ENCODE data around the gene VOPP1. TPM values are rescaled to one million over a fixed set of nuclear protein-coding genes. Genes with fewer than 3 reads are reported as not detected.

The VOPP1 gene
- total and polyA plus RNA-seq, 2 donors (not counting 3 experiments of a cell fraction or from before 2014, with no cell fraction given): 85.6 to 154 TPM

GRCh38 chr7:55439627-55440026, 132.7 kb downstream of the VOPP1 start:
- Histone ChIP-seq H2AFZ (ENCODE audit: low read depth, low read length) (no peak overlapping the region), H3K36me3 (ENCODE audit: control insufficient read depth in 2 of 2, extremely low read depth in 1 of 2, insufficient read depth in 2 of 2, low read length in 2 of 2) (no peaks in the 10 kb centered on the region), H3K79me2 (ENCODE audit: control insufficient read depth, insufficient read depth, low read length) (no peaks in the 10 kb centered on the region), H3K4me3 (replicated peaks in 1 of 3; ENCODE audit: insufficient read depth in 1 of 3, low read depth in 1 of 3, low read length in 3 of 3) (no peak overlapping the region), H3K27me3 (ENCODE audit: control insufficient read depth in 2 of 2, insufficient read depth in 2 of 2, low read length in 2 of 2) (no peaks in the 10 kb centered on the region), H4K20me1 (replicated peaks; ENCODE audit: control insufficient read depth, extremely low read depth, insufficient read depth, low read length) (no peaks in the 10 kb centered on the region), H3K9me3 (replicated peaks; ENCODE audit: control insufficient read depth, insufficient read depth, low read length) (no peaks in the 10 kb centered on the region), H3K4me1 (ENCODE audit: control insufficient read depth, extremely low read depth, insufficient read depth, low read length) (peaks cover 7% of the 10 kb centered on the region), H3K9me1 (replicated peaks; ENCODE audit: control insufficient read depth, extremely low read depth, insufficient read depth, low read length) (no peaks in the 10 kb centered on the region), H3K9ac (replicated peaks; ENCODE audit: extremely low read depth, insufficient read depth, low read length) (no peak overlapping the region), H3K27ac (ENCODE audit: insufficient read depth, low read depth, low read length) (no peak overlapping the region), H3K4me2 (ENCODE audit: insufficient read depth, low read length) (no peak overlapping the region)
- dilution Hi-C loops (cut with MboI; ENCODE audit: extremely low pct_ligation_motif_present, low sequenced_read_pairs) (no loop called here), intact Hi-C loops (cut with micrococcal nuclease) (no loop called here)
- FAIRE-seq: no peak
- no TSS peak for BruUV-seq (replicated peaks)
- CTCF ChIA-PET: interaction anchor here (0.6 kb wide), 1 partner anchor 24 kb away, joined by 5 read pairs; no protein-coding TSS in a partner anchor
- TF ChIP-seq FOS (IDR thresholded peaks at IDR 0.05; ENCODE audit: borderline replicate concordance, insufficient read depth, low read length): no peak
- no peak for TF ChIP-seq CTCF (IDR thresholded peaks at IDR 0.05; ENCODE audit: extremely low read depth in 1 of 2, insufficient read depth in 1 of 2, low read depth in 1 of 2, low read length in 2 of 2)
- TF ChIP-seq POLR2AphosphoS5 (IDR thresholded peaks at IDR 0.05; ENCODE audit: insufficient read depth, low read depth, low read length): no peak
- TF ChIP-seq MYC (IDR thresholded peaks at IDR 0.05; ENCODE audit: low read depth, low read length): no peak
- TF ChIP-seq GATA2 (IDR thresholded peaks at IDR 0.05; ENCODE audit: insufficient read depth, insufficient read length, low read depth, low read length): no peak
- TF ChIP-seq MAX (IDR thresholded peaks at IDR 0.05; ENCODE audit: insufficient read depth, insufficient read length): no peak
- TF ChIP-seq POLR2A (IDR thresholded peaks at IDR 0.05; ENCODE audit: low read depth, low read length): no peak
- no peak for TF ChIP-seq JUN (IDR thresholded peaks at IDR 0.05; ENCODE audit: borderline replicate concordance, insufficient read depth, insufficient read length, low read depth)
- TF ChIP-seq EZH2 (IDR thresholded peaks at IDR 0.05; ENCODE audit: borderline replicate concordance, low read depth, low read length, severe bottlenecking): no peak
- no peak for DNase-seq (ENCODE audit: low read depth, low spot score)
- POLR2A ChIA-PET: no interaction called here
